Colon (tissue), 2 donors: Measurements from ENCODE around the gene MAP4K5.
"Not testable (repeated sequence)": the region's sequence is repeated elsewhere in the genome, so short reads cannot be mapped to it uniquely, and the experiment has no call there.

Experiments used
- FAIRE-seq: peaks from 2 replicates; lab custom pipeline; 2012; peaks lifted over from hg19 to GRCh38; lab: Jason Lieb, UNC
- donor health status: control.
- donor health status: control.

MAP4K5 gene

GRCh38 chr14:50531595-50532501, 521 bp downstream of the MAP4K5 start:
- no peak for FAIRE-seq

- no peak for FAIRE-seq
These were observed 1.5 kb downstream of the MAP4K5 start for GRCh38 chr14:50530794-50531365.

GRCh38 chr14:50530358-50530757, 2.0 kb downstream of the MAP4K5 start:
- FAIRE-seq: no peak

GRCh38 chr14:50529288-50530179, 2.8 kb downstream of the MAP4K5 start:
- no peak for FAIRE-seq

- FAIRE-seq: no peak
These were observed 4.4 kb downstream of the MAP4K5 start for GRCh38 chr14:50528000-50528399.

- FAIRE-seq: no peak
These were observed 7.4 kb downstream of the MAP4K5 start for GRCh38 chr14:50524731-50525515.

GRCh38 chr14:50524060-50524459, 8.3 kb downstream of the MAP4K5 start:
- no peak for FAIRE-seq

GRCh38 chr14:50523271-50524041, 8.9 kb downstream of the MAP4K5 start:
- no peak for FAIRE-seq

GRCh38 chr14:50521912-50522341, 10.4 kb downstream of the MAP4K5 start:
- FAIRE-seq: no peak

GRCh38 chr14:50520947-50521815, 11.2 kb downstream of the MAP4K5 start:
- FAIRE-seq: no peak

GRCh38 chr14:50516091-50516490, 16.3 kb downstream of the MAP4K5 start:
- no peak for FAIRE-seq

GRCh38 chr14:50512463-50512862, 19.9 kb downstream of the MAP4K5 start:
- FAIRE-seq: no peak

- FAIRE-seq: no peak
These were observed 22.2 kb downstream of the MAP4K5 start for GRCh38 chr14:50510157-50510556.

- FAIRE-seq: not testable (repeated sequence)
These were observed 25.3 kb downstream of the MAP4K5 start for GRCh38 chr14:50507078-50507477.

GRCh38 chr14:50501642-50502041, 30.7 kb downstream of the MAP4K5 start:
- FAIRE-seq: no peak

GRCh38 chr14:50497351-50497750, 35.0 kb downstream of the MAP4K5 start:
- no peak for FAIRE-seq

- FAIRE-seq: no peak
These were observed 42.5 kb downstream of the MAP4K5 start for GRCh38 chr14:50489851-50490250.

- FAIRE-seq: no peak
These were observed 43.8 kb downstream of the MAP4K5 start for GRCh38 chr14:50488521-50488920.

- no peak for FAIRE-seq
These were observed 53.3 kb downstream of the MAP4K5 start for GRCh38 chr14:50479041-50479440.

GRCh38 chr14:50477760-50478159, 54.6 kb downstream of the MAP4K5 start:
- peak; percentile 18 for FAIRE-seq
